ENCODE data around the gene DLEC1. TPM values are rescaled to one million over a fixed set of nuclear protein-coding genes. Genes with fewer than 3 reads are reported as not detected.

Gene DLEC1
- polyA plus RNA-seq, 2 of the 4 experiments (the other 2 are of a cell fraction) = 0.10 TPM; not detected in 1

- CTCF ChIA-PET = interaction anchor here (0.8 to 1.9 kb wide), 5 partner anchors 8 to 125 kb away, joined by 3 to 15 read pairs (median 3); partner anchors contain the start of gene ACAA1
- no peaks in the 10 kb centered on the region for H3K9me3 ChIP-seq
- WGBS (ENCODE audit: missing lambda C conversion rate) = 94% methylated on average over 4 of the region's 5 CpGs
Measured at GRCh38 chr3:38129058-38129457, 90.0 kb downstream of the DLEC1 start.

GRCh38 chr3:38130631-38131065, 91.6 kb downstream of the DLEC1 start:
- H3K4me2 ChIP-seq = no peak overlapping the region
- 77% methylated on average over 3 of the region's 3 CpGs for WGBS (ENCODE audit: missing lambda C conversion rate)
- no peaks in the 10 kb centered on the region for H3K9me3 ChIP-seq
- no peak for FAIRE-seq
- ChIA-PET POLR2A (no interaction called here), CTCF (interaction anchor here (0.8 to 3.7 kb wide), 8 partner anchors 11 to 168 kb away, joined by 3 to 15 read pairs (median 4); no protein-coding TSS in a partner anchor)
- no peak overlapping the region for H3K4me3 ChIP-seq
- no peak overlapping the region for H3K27ac ChIP-seq
- peaks cover 16% of the 10 kb centered on the region for H3K4me1 ChIP-seq
- ATAC-seq = no peak
- no peak for DNase-seq (ENCODE audit: low read depth in 1 of 2, low spot score in 1 of 2)
- TF ChIP-seq ESRRA (IDR thresholded peaks at IDR 0.05; ENCODE audit: borderline replicate concordance, low read length) (no peak), TFCP2L1 (CRISPR knock-in tag; IDR thresholded peaks at IDR 0.05) (no peak), POLR2A (IDR thresholded peaks at IDR 0.05; ENCODE audit: low read length) (no peak), CBX8 (IDR thresholded peaks at IDR 0.05) (no peak), RFX5 (IDR thresholded peaks at IDR 0.05) (no peak), NR3C1 (IDR thresholded peaks at IDR 0.05) (no peak), JUN (IDR thresholded peaks at IDR 0.05) (no peak), NFE2L2 (conservative IDR thresholded peaks at IDR 0.05; ENCODE audit: low read length) (no peak), RCOR1 (IDR thresholded peaks at IDR 0.05; ENCODE audit: low read depth, low read length) (no peak), PHF8 (IDR thresholded peaks at IDR 0.05; ENCODE audit: borderline replicate concordance, low read depth) (no peak), MAZ (IDR thresholded peaks at IDR 0.05; ENCODE audit: borderline replicate concordance, low read depth, low read length) (no peak), CEBPB (IDR thresholded peaks at IDR 0.05) (no peak)
- TF ChIP-seq, protein P1, sequence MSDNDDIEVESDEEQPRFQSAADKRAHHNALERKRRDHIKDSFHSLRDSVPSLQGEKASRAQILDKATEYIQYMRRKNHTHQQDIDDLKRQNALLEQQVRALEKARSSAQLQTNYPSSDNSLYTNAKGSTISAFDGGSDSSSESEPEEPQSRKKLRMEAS (IDR thresholded peaks at IDR 0.05) = no peak
- TF ChIP-seq, protein P2, sequence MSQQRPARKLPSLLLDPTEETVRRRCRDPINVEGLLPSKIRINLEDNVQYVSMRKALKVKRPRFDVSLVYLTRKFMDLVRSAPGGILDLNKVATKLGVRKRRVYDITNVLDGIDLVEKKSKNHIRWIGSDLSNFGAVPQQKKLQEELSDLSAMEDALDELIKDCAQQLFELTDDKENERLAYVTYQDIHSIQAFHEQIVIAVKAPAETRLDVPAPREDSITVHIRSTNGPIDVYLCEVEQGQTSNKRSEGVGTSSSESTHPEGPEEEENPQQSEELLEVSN (IDR thresholded peaks at IDR 0.05; ENCODE audit: borderline replicate concordance, low read depth) = no peak

More at GRCh38 chr3:38129058-38129457, 90.0 kb downstream of the DLEC1 start:
- peaks cover 12% of the 10 kb centered on the region; the same call in 2 of the 3 replicates for H3K4me1 ChIP-seq
- no peak for DNase-seq (ENCODE audit: low read depth in 1 of 2, low spot score in 1 of 2)
- FAIRE-seq = no peak
- no peak for TF ChIP-seq RCOR1 (IDR thresholded peaks at IDR 0.05; ENCODE audit: low read depth, low read length)
- TF ChIP-seq, protein P1 (IDR thresholded peaks at IDR 0.05) = no peak
- no peak for TF ChIP-seq HEYL (CRISPR knock-in tag; IDR thresholded peaks at IDR 0.05)
- no peak for TF ChIP-seq HDAC2 (IDR thresholded peaks at IDR 0.05)
- no peak for TF ChIP-seq HOXA7 (CRISPR knock-in tag; IDR thresholded peaks at IDR 0.05)
- TF ChIP-seq, protein P3, sequence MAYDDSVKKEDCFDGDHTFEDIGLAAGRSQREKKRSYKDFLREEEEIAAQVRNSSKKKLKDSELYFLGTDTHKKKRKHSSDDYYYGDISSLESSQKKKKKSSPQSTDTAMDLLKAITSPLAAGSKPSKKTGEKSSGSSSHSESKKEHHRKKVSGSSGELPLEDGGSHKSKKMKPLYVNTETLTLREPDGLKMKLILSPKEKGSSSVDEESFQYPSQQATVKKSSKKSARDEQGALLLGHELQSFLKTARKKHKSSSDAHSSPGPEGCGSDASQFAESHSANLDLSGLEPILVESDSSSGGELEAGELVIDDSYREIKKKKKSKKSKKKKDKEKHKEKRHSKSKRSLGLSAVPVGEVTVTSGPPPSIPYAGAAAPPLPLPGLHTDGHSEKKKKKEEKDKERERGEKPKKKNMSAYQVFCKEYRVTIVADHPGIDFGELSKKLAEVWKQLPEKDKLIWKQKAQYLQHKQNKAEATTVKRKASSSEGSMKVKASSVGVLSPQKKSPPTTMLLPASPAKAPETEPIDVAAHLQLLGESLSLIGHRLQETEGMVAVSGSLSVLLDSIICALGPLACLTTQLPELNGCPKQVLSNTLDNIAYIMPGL (CRISPR knock-in tag; IDR thresholded peaks at IDR 0.05; ENCODE audit: borderline replicate concordance) = no peak
- no peak for TF ChIP-seq HOXB5 (CRISPR knock-in tag; IDR thresholded peaks at IDR 0.05)
- no peak for TF ChIP-seq ZNF302 (CRISPR knock-in tag; IDR thresholded peaks at IDR 0.05)
- TF ChIP-seq POLR2AphosphoS2 (conservative IDR thresholded peaks at IDR 0.05; ENCODE audit: low read length) = no peak
- no peak for TF ChIP-seq MYC (IDR thresholded peaks at IDR 0.05; ENCODE audit: borderline replicate concordance, low read length)
- TF ChIP-seq MAFK (IDR thresholded peaks at IDR 0.05; ENCODE audit: partially characterized antibody) = no peak
- no peak for TF ChIP-seq ZSCAN20 (CRISPR knock-in tag; IDR thresholded peaks at IDR 0.05)
- TF ChIP-seq, protein P4, sequence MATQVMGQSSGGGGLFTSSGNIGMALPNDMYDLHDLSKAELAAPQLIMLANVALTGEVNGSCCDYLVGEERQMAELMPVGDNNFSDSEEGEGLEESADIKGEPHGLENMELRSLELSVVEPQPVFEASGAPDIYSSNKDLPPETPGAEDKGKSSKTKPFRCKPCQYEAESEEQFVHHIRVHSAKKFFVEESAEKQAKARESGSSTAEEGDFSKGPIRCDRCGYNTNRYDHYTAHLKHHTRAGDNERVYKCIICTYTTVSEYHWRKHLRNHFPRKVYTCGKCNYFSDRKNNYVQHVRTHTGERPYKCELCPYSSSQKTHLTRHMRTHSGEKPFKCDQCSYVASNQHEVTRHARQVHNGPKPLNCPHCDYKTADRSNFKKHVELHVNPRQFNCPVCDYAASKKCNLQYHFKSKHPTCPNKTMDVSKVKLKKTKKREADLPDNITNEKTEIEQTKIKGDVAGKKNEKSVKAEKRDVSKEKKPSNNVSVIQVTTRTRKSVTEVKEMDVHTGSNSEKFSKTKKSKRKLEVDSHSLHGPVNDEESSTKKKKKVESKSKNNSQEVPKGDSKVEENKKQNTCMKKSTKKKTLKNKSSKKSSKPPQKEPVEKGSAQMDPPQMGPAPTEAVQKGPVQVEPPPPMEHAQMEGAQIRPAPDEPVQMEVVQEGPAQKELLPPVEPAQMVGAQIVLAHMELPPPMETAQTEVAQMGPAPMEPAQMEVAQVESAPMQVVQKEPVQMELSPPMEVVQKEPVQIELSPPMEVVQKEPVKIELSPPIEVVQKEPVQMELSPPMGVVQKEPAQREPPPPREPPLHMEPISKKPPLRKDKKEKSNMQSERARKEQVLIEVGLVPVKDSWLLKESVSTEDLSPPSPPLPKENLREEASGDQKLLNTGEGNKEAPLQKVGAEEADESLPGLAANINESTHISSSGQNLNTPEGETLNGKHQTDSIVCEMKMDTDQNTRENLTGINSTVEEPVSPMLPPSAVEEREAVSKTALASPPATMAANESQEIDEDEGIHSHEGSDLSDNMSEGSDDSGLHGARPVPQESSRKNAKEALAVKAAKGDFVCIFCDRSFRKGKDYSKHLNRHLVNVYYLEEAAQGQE (IDR thresholded peaks at IDR 0.05) = no peak
- TF ChIP-seq EP300 (IDR thresholded peaks at IDR 0.05) = no peak
- TF ChIP-seq RNF2 (IDR thresholded peaks at IDR 0.05; ENCODE audit: borderline replicate concordance, low read depth) = no peak
- no peak for TF ChIP-seq JUNB (IDR thresholded peaks at IDR 0.05)
- TF ChIP-seq USF2 (IDR thresholded peaks at IDR 0.05) = no peak
- TF ChIP-seq SMC3 (IDR thresholded peaks at IDR 0.05) = no peak
- TF ChIP-seq TP53 (CRISPR knock-in tag; IDR thresholded peaks at IDR 0.05) = no peak
- TF ChIP-seq, protein P5, sequence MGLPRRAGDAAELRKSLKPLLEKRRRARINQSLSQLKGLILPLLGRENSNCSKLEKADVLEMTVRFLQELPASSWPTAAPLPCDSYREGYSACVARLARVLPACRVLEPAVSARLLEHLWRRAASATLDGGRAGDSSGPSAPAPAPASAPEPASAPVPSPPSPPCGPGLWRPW (IDR thresholded peaks at IDR 0.05) = no peak
- no peak overlapping the region for H3K4me2 ChIP-seq
- no peak overlapping the region for H3K4me3 ChIP-seq
- POLR2A ChIA-PET = interaction anchor here (1.1 kb wide), 1 partner anchor 36 kb away, joined by 3 read pairs; the partner anchor contains the start of gene OXSR1
- no peak overlapping the region for H3K27ac ChIP-seq
- ATAC-seq = no peak

Measured in A549 (cell line).